Transverse colon (tissue), 4 donors: ENCODE results near the gene MAN1C1. TPM values are rescaled to one million over a fixed set of nuclear protein-coding genes. Genes with fewer than 3 reads are reported as not detected.
A peak's percentile ranks its signal among the peaks of the same experiment; 100 is the strongest.

Experiments
- DNase-seq: peaks from one replicate; pipeline ENCODE4 v3.0.0-alpha.2; 2019
- H3K27ac ChIP-seq, 4 donors: fragments of 200-600 bp; sonication (generic); 2 replicates each; pipeline ENCODE4 v1.5.1; 2016 to 2018; ENCODE audit warnings: inconsistent platforms in 4 of 4
- H3K27me3 ChIP-seq: fragments of 200-600 bp; sonication (generic); 2 replicates; pipeline ENCODE4 v1.5.1; 2017; ENCODE audit warnings: inconsistent platforms
- H3K36me3 ChIP-seq, 4 donors: fragments of 200-600 bp; sonication (generic); 2 replicates each; pipeline ENCODE4 v1.5.1; 2017 to 2019; ENCODE audit warnings: inconsistent platforms in 4 of 4
- H3K4me1 ChIP-seq, 4 donors: fragments of 200-600 bp; sonication (generic); 2 replicates each; pipeline ENCODE4 v1.5.1; 2017 to 2020; ENCODE audit warnings: inconsistent platforms in 4 of 4
- H3K4me3 ChIP-seq, 4 donors: fragments of 200-600 bp; sonication (generic); 1 replicate in 1 of 4; 2 replicates in 3 of 4; pipeline versions ENCODE4 v1.5.1 to v1.6.1; 2017 to 2019; ENCODE audit warnings: inconsistent platforms in 4 of 4
- H3K9me3 ChIP-seq, 2 donors: fragments of 200-600 bp; sonication (generic); 2 replicates each; pipeline ENCODE4 v1.5.1; 2017 to 2019; ENCODE audit warnings: inconsistent platforms in 2 of 2
- EP300 ChIP-seq: sonication (generic); formaldehyde crosslinking; IDR thresholded peaks from one replicate; pipeline ENCODE4 v1.6.1; 2017; ENCODE audit warnings: antibody characterized with exemption, low read depth
- POLR2A ChIP-seq: fragments of 450-650 bp; IDR thresholded peaks from one replicate; pipeline ENCODE4 v1.6.1; 2016; ENCODE audit warnings: antibody characterized with exemption, mild to moderate bottlenecking, moderate library complexity
- POLR2AphosphoS5 ChIP-seq, 3 donors: sonication (generic); formaldehyde crosslinking; IDR thresholded peaks; one replicate each; pipeline ENCODE4 v1.6.1; 2016; ENCODE audit warnings: antibody characterized with exemption in 3 of 3
- WGBS, 2 donors: methylation state at CpG; one replicate each; pipeline ENCODE4 v1.1.5; 2018; ENCODE audit warnings: low coverage in 1 of 2; 5-methylcytosine and 5-hydroxymethylcytosine counted together
- in situ Hi-C, 4 donors: fragments of 200-750 bp; cut with MboI; loops; one replicate each; pipeline versions ENCODE4 v1.15.0 to v1.15.1; 2017; ENCODE audit warnings: low sequenced_read_pairs in 3 of 4, low pct_ligation_motif_present in 1 of 4, low pct_unique_long_range_greater_than_20kb in 1 of 4
- intact Hi-C: fragments of 100-400 bp; cut with DNase I; formaldehyde crosslinking; loops from one replicate; pipeline ENCODE4 v1.15.1; 2023; ENCODE audit warnings: low total_unique reads
- total RNA-seq, 4 donors: library from RNA; depleted of rRNA; stranded (reverse); fragments of >200 nt; gene quantifications; one replicate each; pipeline ENCODE4 v1.1.0, GENCODE V29; 2016
- TF ChIP-seq, protein P1 (sequence below), 5 experiments: fragments of 200-600 bp in 3 of 5; fragments of 450-650 bp in 2 of 5; sonication (generic) in 3 of 5; IDR thresholded peaks; 1 replicate in 2 of 5; 2 replicates in 3 of 5; pipeline ENCODE4 v1.5.1; 2016 to 2017; ENCODE audit warnings: antibody characterized with exemption in 5 of 5, inconsistent platforms in 3 of 5, mild to moderate bottlenecking in 2 of 5, moderate library complexity in 1 of 5

Gene MAN1C1
- total RNA-seq, 4 donors from 2014 or later, result 2.4 to 6.8 (median 4.3) TPM

DNA sequence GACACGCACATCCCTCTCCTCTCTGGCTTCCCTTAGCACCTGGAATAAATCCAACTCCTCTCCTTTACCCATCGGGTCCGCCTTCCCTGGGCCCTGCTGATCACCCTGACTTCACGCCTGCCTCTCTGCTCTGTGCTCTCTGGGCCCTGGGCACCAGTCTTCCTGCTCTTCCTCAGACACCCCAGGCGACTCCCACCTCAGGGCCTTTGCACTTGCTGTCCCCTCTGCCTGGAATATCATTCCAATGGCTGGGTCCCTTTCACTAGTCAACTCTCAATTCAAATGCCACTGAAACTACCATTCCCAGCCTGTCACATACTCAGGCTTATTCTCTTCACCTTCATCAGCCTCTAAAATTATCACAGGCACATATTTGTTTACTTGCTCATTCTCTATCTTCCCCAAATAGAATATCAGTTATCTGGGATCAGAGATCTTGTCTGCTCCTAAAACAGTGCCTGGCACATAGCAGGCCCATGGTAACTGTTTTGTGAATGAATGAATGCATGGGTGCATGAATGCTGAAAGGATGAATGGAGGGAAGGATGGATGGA lies 156.2 kb downstream of the MAN1C1 start:
- Histone ChIP-seq H3K27ac (no peak overlapping the region), H3K4me1 (peaks cover 0 to 40% (median 17%) of the 10 kb centered on the region in 4 donors), H3K9me3 (no peaks in the 10 kb centered on the region), H3K4me3 (no peak overlapping the region), H3K36me3 (no peaks in the 10 kb centered on the region), H3K27me3 (no peaks in the 10 kb centered on the region)
- in situ Hi-C loops (no loop called here), intact Hi-C loops (no loop called here)
- no peak for DNase-seq
- 80 to 87% methylated on average over 3 to 5 of the region's 5 CpGs for WGBS, 2 donors
- TF ChIP-seq EP300 (no peak), POLR2A (no peak), POLR2AphosphoS5 (IDR thresholded peaks at IDR 0.05) (no peak)
- TF ChIP-seq, protein P1, sequence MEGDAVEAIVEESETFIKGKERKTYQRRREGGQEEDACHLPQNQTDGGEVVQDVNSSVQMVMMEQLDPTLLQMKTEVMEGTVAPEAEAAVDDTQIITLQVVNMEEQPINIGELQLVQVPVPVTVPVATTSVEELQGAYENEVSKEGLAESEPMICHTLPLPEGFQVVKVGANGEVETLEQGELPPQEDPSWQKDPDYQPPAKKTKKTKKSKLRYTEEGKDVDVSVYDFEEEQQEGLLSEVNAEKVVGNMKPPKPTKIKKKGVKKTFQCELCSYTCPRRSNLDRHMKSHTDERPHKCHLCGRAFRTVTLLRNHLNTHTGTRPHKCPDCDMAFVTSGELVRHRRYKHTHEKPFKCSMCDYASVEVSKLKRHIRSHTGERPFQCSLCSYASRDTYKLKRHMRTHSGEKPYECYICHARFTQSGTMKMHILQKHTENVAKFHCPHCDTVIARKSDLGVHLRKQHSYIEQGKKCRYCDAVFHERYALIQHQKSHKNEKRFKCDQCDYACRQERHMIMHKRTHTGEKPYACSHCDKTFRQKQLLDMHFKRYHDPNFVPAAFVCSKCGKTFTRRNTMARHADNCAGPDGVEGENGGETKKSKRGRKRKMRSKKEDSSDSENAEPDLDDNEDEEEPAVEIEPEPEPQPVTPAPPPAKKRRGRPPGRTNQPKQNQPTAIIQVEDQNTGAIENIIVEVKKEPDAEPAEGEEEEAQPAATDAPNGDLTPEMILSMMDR (IDR thresholded peaks at IDR 0.05), result no peak

DNA sequence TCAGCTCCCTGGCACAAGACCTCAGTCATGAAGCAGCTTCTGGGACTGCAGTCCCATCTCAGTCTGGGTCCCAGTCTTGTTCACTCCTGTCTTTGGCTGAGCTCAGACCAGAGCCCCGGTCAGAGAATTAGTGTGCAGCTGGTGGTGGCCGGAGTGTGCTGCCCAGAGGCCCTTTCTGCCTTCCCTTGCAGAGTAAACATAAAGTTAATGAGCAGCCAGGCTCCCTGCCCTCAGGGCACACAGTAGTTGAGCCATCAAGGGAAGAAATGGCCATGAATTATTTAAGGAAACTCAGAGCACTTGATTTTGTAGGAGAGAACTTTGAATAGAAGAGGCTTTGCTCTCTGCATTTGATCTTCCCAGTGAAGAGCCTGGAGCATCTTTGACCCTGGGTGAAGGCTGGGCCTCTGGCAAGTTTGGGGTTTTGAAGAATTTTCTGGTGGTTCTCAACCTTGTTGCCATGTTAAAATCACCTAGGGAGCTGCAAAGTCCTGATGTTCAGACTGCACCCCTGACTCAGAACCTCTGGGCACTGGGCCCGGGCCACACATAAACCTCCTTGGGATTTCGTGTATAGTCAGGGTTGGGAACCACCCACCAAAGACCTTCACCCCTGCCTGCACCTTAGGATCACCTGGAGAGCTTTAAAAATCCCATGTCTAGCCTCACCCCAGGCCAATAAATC lies 157.0 kb downstream of the MAN1C1 start:
- Histone ChIP-seq H3K9me3 (no peaks in the 10 kb centered on the region), H3K36me3 (no peaks in the 10 kb centered on the region), H3K27ac (no peak overlapping the region), H3K4me3 (no peak overlapping the region), H3K27me3 (no peaks in the 10 kb centered on the region), H3K4me1 (peaks cover 0 to 40% (median 17%) of the 10 kb centered on the region in 4 donors)
- 44% methylated on average over 4 of the region's 4 CpGs; no CpG with 5 or more reads in 1 of the 2 donors for WGBS, 2 donors
- in situ Hi-C loops, result no loop called here
- peak; percentile 26 for DNase-seq
- TF ChIP-seq POLR2A (no peak), POLR2AphosphoS5 (IDR thresholded peaks at IDR 0.05) (no peak), EP300 (no peak)
- TF ChIP-seq, protein P1 (IDR thresholded peaks at IDR 0.05), result no peak
- intact Hi-C loops, result no loop called here

DNA sequence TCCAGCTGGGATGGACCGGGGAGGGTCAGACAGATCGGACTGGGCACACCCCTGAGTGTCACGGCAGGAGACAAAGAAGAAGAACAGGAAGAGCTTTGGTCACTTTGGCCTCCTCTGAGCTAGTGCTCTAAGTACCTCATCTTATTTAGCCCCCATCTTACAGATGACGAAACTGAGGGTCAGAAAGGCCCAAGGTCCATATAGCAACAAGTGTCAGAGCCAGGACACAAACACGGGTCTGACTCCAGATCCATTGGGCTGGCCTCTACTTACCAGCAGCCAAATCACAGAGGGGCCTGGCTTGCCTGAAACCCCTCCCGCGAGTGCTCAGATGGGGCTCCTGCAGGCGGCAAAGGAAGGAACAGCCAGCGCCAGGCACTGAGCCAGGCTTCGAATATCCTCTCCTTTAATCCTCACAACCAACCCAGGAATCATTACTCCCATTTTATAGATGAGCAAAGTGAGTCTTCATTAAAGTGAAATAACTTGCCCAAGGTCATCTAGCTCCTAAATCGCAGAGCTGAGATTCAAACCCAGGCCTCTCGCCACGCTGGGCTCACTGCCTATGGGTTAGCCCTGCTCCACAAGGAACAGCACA lies 157.7 kb downstream of the MAN1C1 start:
- TF ChIP-seq POLR2AphosphoS5 (IDR thresholded peaks at IDR 0.05), result no peak
- TF ChIP-seq EP300, result no peak
- TF ChIP-seq POLR2A, result no peak
- TF ChIP-seq, protein P1 (IDR thresholded peaks at IDR 0.05), result no peak
- in situ Hi-C loops, result no loop called here
- WGBS, 2 donors, result 80 to 81% methylated on average over 4 to 13 of the region's 13 CpGs
- peaks cover 0 to 40% (median 17%) of the 10 kb centered on the region in 4 donors for H3K4me1 ChIP-seq
- no peaks in the 10 kb centered on the region for H3K27me3 ChIP-seq
- no peak for DNase-seq
- intact Hi-C loops, result no loop called here
- H3K4me3 ChIP-seq, result no peak overlapping the region
- no peak overlapping the region for H3K27ac ChIP-seq
- H3K9me3 ChIP-seq, result no peaks in the 10 kb centered on the region
- H3K36me3 ChIP-seq, result no peaks in the 10 kb centered on the region

DNA sequence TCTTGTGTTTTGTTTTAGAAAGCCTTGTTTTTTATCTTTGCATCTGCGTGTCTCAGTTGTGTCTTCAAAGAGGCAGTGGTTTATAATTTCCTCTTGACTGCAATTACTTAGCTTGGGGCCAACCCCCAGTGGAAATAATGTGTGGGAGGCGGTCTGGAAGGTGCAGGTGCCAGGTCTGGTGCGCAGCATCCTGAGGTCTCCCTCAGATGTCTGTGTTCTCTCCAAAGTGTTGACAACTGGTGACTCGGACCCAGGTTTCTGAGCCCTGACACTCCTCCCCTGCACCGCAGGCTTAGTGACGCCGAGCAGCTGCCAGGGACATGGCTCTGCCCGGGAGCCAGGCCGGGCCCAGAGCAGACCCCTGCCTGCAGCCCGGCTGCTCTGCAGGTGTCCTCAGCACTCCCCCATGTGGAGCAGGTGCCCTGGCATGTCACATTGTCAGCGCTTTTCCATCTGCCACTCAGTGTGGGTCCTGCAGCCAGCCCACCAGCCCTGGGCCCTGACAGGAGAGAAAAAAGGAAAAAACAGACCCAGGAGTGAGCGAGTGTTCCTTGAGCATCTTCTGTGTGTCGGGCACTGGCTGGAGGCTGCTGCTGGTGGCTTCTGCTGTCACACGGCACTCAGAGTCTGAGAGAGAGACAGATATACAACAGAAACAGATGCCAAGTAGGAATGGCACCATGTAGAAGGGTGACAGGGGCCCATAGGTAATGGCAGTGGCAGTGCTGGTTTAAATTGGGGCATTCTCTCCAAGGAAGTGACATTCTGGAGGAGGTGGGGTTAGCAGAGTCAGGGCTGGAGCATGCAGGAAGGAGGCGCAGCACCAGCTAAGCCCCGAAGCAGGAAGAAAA lies 158.6 kb downstream of the MAN1C1 start:
- Histone ChIP-seq H3K4me3 (no peak overlapping the region), H3K9me3 (no peaks in the 10 kb centered on the region), H3K27ac (no peak overlapping the region), H3K36me3 (no peaks in the 10 kb centered on the region), H3K4me1 (peaks cover 0 to 46% (median 17%) of the 10 kb centered on the region in 4 donors), H3K27me3 (no peaks in the 10 kb centered on the region)
- DNase-seq, result peak; percentile 32
- in situ Hi-C loops, result loop anchor here in 1 of 4 donors (25.0 kb wide), 1 partner anchor 163 kb away; the partner anchor contains the start of gene MAN1C1
- TF ChIP-seq EP300, result no peak
- no peak for TF ChIP-seq POLR2AphosphoS5 (IDR thresholded peaks at IDR 0.05)
- TF ChIP-seq, protein P1 (IDR thresholded peaks at IDR 0.05), result no peak
- TF ChIP-seq POLR2A, result no peak
- 57 to 58% methylated on average over 2 to 16 of the region's 16 CpGs for WGBS, 2 donors
- intact Hi-C loops, result no loop called here
